Endothelial cell of umbilical vein (primary cell): ENCODE results near the gene TSGA10IP. TPM values are rescaled to one million over a fixed set of nuclear protein-coding genes. Genes with fewer than 3 reads are reported as not detected.
A peak's percentile ranks its signal among the peaks of the same experiment; 100 is the strongest.

Experiments
- BruUV-seq: library from RNA; stranded (reverse); fragments of 400-500 nt; replicated peaks from 2 replicates; lab custom pipeline; 2021; lab: Mats Ljungman, UMichigan
- CTCF ChIA-PET: fragments of 300-600, 350-600 bp; sonication (Branson Sonifier 250); formaldehyde crosslinking; loops from one replicate; lab custom pipeline; 2021; ENCODE audit warnings: antibody characterized with exemption, inconsistent platforms; lab: Charles Lee
- POLR2A ChIA-PET: fragments of 300-600, 350-600 bp; sonication (Branson Sonifier 250); formaldehyde crosslinking; loops from one replicate; lab custom pipeline; 2021; ENCODE audit warnings: antibody characterized with exemption, inconsistent platforms; lab: Charles Lee
- DNase-seq: peaks from one replicate; pipeline ENCODE4 v3.0.0-alpha.2; 2011; ENCODE audit warnings: low read depth, low spot score
- FAIRE-seq: peaks from 2 replicates; lab custom pipeline; 2011; peaks lifted over from hg19 to GRCh38; lab: Jason Lieb, UNC
- H2AFZ ChIP-seq: 2 replicates; pipeline ENCODE4 v1.6.0; 2012; ENCODE audit warnings: low read depth, low read length, control low read depth, inconsistent platforms
- H3K27ac ChIP-seq: 2 replicates; pipeline ENCODE4 v1.5.1; 2011; ENCODE audit warnings: low read depth, mild to moderate bottlenecking, control low read depth, low read length, moderate library complexity; ENCODE audit not compliant: insufficient read depth
- H3K27me3 ChIP-seq, 2 experiments: 2 replicates each; pipeline versions ENCODE4 v1.6.0 to v1.6.1; 2011; ENCODE audit warnings: low read length in 2 of 2, mixed read lengths in 1 of 2; ENCODE audit not compliant: control insufficient read depth in 2 of 2, insufficient read depth in 2 of 2
- H3K36me3 ChIP-seq, 2 experiments: 2 replicates in 1 of 2; 3 replicates in 1 of 2; pipeline ENCODE4 v1.5.1; 2011; ENCODE audit warnings: low read length in 2 of 2, mild to moderate bottlenecking in 1 of 2, moderate library complexity in 1 of 2; ENCODE audit not compliant: control insufficient read depth in 2 of 2, insufficient read depth in 2 of 2; ENCODE audit errors: extremely low read depth in 1 of 2
- H3K4me1 ChIP-seq: 3 replicates; pipeline ENCODE4 v1.5.1; 2011; ENCODE audit warnings: mild to moderate bottlenecking, low read length; ENCODE audit not compliant: control insufficient read depth, insufficient read depth; ENCODE audit errors: extremely low read depth
- H3K4me2 ChIP-seq: 2 replicates; pipeline ENCODE4 v1.6.1; 2011; ENCODE audit warnings: low read length, control low read depth, mixed read lengths; ENCODE audit not compliant: insufficient read depth
- H3K4me3 ChIP-seq, 3 experiments: fragments of 200-600 bp in 1 of 3; sonication (generic), shearing (Covaris generic) in 1 of 3; replicated peaks in 1 of 3; 2 replicates each; pipeline ENCODE4 v1.5.1; 2011 to 2016; ENCODE audit warnings: control low read depth in 3 of 3, low read length in 3 of 3, mild to moderate bottlenecking in 2 of 3, inconsistent platforms in 1 of 3, low read depth in 1 of 3, moderate library complexity in 1 of 3; ENCODE audit not compliant: insufficient read depth in 1 of 3
- H3K79me2 ChIP-seq: 2 replicates; pipeline ENCODE4 v1.6.0; 2012; ENCODE audit warnings: low read length, inconsistent platforms; ENCODE audit not compliant: control insufficient read depth, insufficient read depth
- H3K9ac ChIP-seq: replicated peaks from 2 replicates; pipeline ENCODE3; 2011; ENCODE audit warnings: low read length, control low read depth; ENCODE audit not compliant: insufficient read depth; ENCODE audit errors: extremely low read depth
- H3K9me1 ChIP-seq: replicated peaks from 3 replicates; pipeline ENCODE4 v1.6.0; 2011; ENCODE audit warnings: mild to moderate bottlenecking, low read length; ENCODE audit not compliant: control insufficient read depth, insufficient read depth; ENCODE audit errors: extremely low read depth
- H3K9me3 ChIP-seq: replicated peaks from 2 replicates; pipeline ENCODE4 v1.5.1; 2012; ENCODE audit warnings: low read length, inconsistent platforms; ENCODE audit not compliant: control insufficient read depth, insufficient read depth
- H4K20me1 ChIP-seq: replicated peaks from 2 replicates; pipeline ENCODE3; 2011; ENCODE audit warnings: mild to moderate bottlenecking, low read length; ENCODE audit not compliant: control insufficient read depth, insufficient read depth; ENCODE audit errors: extremely low read depth
- CTCF ChIP-seq, 2 donors: IDR thresholded peaks; 1 replicate in 1 of 2; 2 replicates in 1 of 2; pipeline ENCODE4 v1.5.1; 2011; ENCODE audit warnings: low read length in 2 of 2, mild to moderate bottlenecking in 2 of 2, moderate library complexity in 2 of 2, control low read depth in 1 of 2, inconsistent platforms in 1 of 2, low read depth in 1 of 2; ENCODE audit not compliant: insufficient read depth in 1 of 2; ENCODE audit errors: extremely low read depth in 1 of 2
- POLR2A ChIP-seq: IDR thresholded peaks from 2 replicates; pipeline ENCODE4 v1.6.1; 2012; ENCODE audit warnings: low read depth, mild to moderate bottlenecking, control low read depth, low read length
- POLR2AphosphoS5 ChIP-seq: IDR thresholded peaks from 2 replicates; pipeline ENCODE4 v1.6.1; 2012; ENCODE audit warnings: low read depth, mild to moderate bottlenecking, control low read depth, low read length, moderate library complexity; ENCODE audit not compliant: insufficient read depth
- dilution Hi-C: fragments of 300-500 bp; cut with MboI; formaldehyde crosslinking; loops from one replicate; pipeline ENCODE4 v1.15.0; 2019; ENCODE audit warnings: low sequenced_read_pairs; ENCODE audit not compliant: extremely low pct_ligation_motif_present
- intact Hi-C: fragments of 100-400 bp; cut with micrococcal nuclease; formaldehyde crosslinking; loops from one replicate; pipeline ENCODE4 v1.10.0; 2022
- polyA plus RNA-seq, 4 experiments: library from polyadenylated mRNA; depleted of rRNA in 3 of 4; stranded (reverse) in 3 of 4; unstranded in 1 of 4; fragments of >200 nt; gene quantifications; 2 replicates each; pipeline versions ENCODE4 v1.2.1 to v1.2.3, GENCODE V29; 2011 to 2012; ENCODE audit warnings: missing spikeins in 1 of 4
- total RNA-seq: library from RNA; stranded (reverse); gene quantifications from 2 replicates; pipeline ENCODE4 v1.2.3, GENCODE V29; 2021

The TSGA10IP gene
- total and polyA plus RNA-seq, 2 donors (not counting 3 experiments of a cell fraction or from before 2014, with no cell fraction given) = not detected

- H3K27me3 ChIP-seq = no peaks in the 10 kb centered on the region
- no TSS peak for BruUV-seq
- peaks cover 37% of the 10 kb centered on the region for H3K79me2 ChIP-seq
- peak within 1 kb of the TSS; percentile 92 for H3K9ac ChIP-seq
- TF ChIP-seq CTCF (IDR thresholded peaks at IDR 0.05; ENCODE audit: extremely low read depth in 1 of 2, insufficient read depth in 1 of 2, low read depth in 1 of 2, low read length in 2 of 2) = no peak
- peak; percentile 48 for TF ChIP-seq POLR2AphosphoS5
- TF ChIP-seq POLR2A = peak; percentile 63
- H3K27ac ChIP-seq = peak within 1 kb of the TSS; percentile 92
- DNase-seq = peak; percentile 48
- H3K4me2 ChIP-seq = peak within 1 kb of the TSS; percentile 79
- H2AFZ ChIP-seq = peak within 1 kb of the TSS; percentile 77
- intact Hi-C loops (loop anchor here (1.0 to 5.0 kb wide), 5 partner anchors 30 to 134 kb away; partner anchors contain the start of genes BANF1, EIF1AD, FIBP and SART1), dilution Hi-C loops (no loop called here)
- FAIRE-seq = peak; percentile 33
- H3K9me3 ChIP-seq = no peaks in the 10 kb centered on the region
- peaks cover 49% of the 10 kb centered on the region for H3K4me1 ChIP-seq
- peak within 1 kb of the TSS; percentile 70 to 90 (median 71) for H3K4me3 ChIP-seq
- H3K9me1 ChIP-seq = no peaks in the 10 kb centered on the region
- POLR2A ChIA-PET = interaction anchor here (0.9 to 2.1 kb wide), 4 partner anchors 17 to 59 kb away, joined by 3 to 7 read pairs (median 5); partner anchors contain the start of genes CCDC85B and FOSL1
- CTCF ChIA-PET = interaction anchor here (0.9 to 4.9 kb wide), 2 partner anchors 28 to 34 kb away, joined by 4 to 73 read pairs; partner anchors contain the start of genes CCDC85B and FIBP
- H4K20me1 ChIP-seq = no peaks in the 10 kb centered on the region
- peaks cover 6 to 9% of the 10 kb centered on the region in 2 experiments for H3K36me3 ChIP-seq
These were observed 26.8 kb upstream of the TSGA10IP start, which contains the start of gene C11orf68 for GRCh38 chr11:65918211-65919140. C11orf68 (minus strand) TSS chr11:65919062; CDS start chr11:65919031, 31 bp downstream.
